ENCODE data around the gene RAC3. TPM values are rescaled to one million over a fixed set of nuclear protein-coding genes. Genes with fewer than 3 reads are reported as not detected.
A peak's percentile ranks its signal among the peaks of the same experiment; 100 is the strongest.

RAC3 gene
- total RNA-seq, 1 donor from 2014 or later, result 46.0 TPM

GRCh38 chr17:82021900-82022309 is 9.6 kb upstream of the RAC3 start:
- Mint-ChIP-seq H3K27ac (ENCODE audit: unreplicated experiment) (peak overlapping the region; percentile 38), H3K4me1 (ENCODE audit: low read depth, unreplicated experiment) (peaks cover 7% of the 10 kb centered on the region), H3K4me3 (ENCODE audit: unreplicated experiment) (peak overlapping the region; percentile 86), H3K27me3 (ENCODE audit: unreplicated experiment) (peaks cover 9% of the 10 kb centered on the region), H3K9me3 (ENCODE audit: unreplicated experiment) (peaks cover 3% of the 10 kb centered on the region), H3K36me3 (ENCODE audit: unreplicated experiment) (no peaks in the 10 kb centered on the region)
- TF ChIP-seq CTCF (IDR thresholded peaks at IDR 0.05; ENCODE audit: partially characterized antibody, unreplicated experiment), result no peak
- DNase-seq, result no peak

GRCh38 chr17:82022310-82022980 is 9.0 kb upstream of the RAC3 start, which contains the start of gene CENPX:
Gene CENPX (minus strand): TSS chr17:82022878. CDS start chr17:82022861, 17 bp downstream.
- Mint-ChIP-seq H3K4me1 (ENCODE audit: low read depth, unreplicated experiment) (peaks cover 7% of the 10 kb centered on the region), H3K27ac (ENCODE audit: unreplicated experiment) (peak within 1 kb of the TSS; percentile 38), H3K4me3 (ENCODE audit: unreplicated experiment) (peak within 1 kb of the TSS; percentile 86), H3K27me3 (ENCODE audit: unreplicated experiment) (peaks cover 9% of the 10 kb centered on the region), H3K36me3 (ENCODE audit: unreplicated experiment) (no peaks in the 10 kb centered on the region), H3K9me3 (ENCODE audit: unreplicated experiment) (peaks cover 3% of the 10 kb centered on the region)
- TF ChIP-seq CTCF (IDR thresholded peaks at IDR 0.05; ENCODE audit: partially characterized antibody, unreplicated experiment), result no peak
- DNase-seq, result no peak

- Mint-ChIP-seq H3K27me3 (ENCODE audit: unreplicated experiment) (peaks cover 9% of the 10 kb centered on the region), H3K4me1 (ENCODE audit: low read depth, unreplicated experiment) (peaks cover 8% of the 10 kb centered on the region), H3K27ac (ENCODE audit: unreplicated experiment) (peak within 1 kb of the TSS; percentile 38), H3K36me3 (ENCODE audit: unreplicated experiment) (no peaks in the 10 kb centered on the region), H3K9me3 (ENCODE audit: unreplicated experiment) (peaks cover 3% of the 10 kb centered on the region), H3K4me3 (ENCODE audit: unreplicated experiment) (peak within 1 kb of the TSS; percentile 86)
- no peak for TF ChIP-seq CTCF (IDR thresholded peaks at IDR 0.05; ENCODE audit: partially characterized antibody, unreplicated experiment)
- peak; percentile 100 for DNase-seq
Observed at GRCh38 chr17:82022981-82023446, 8.5 kb upstream of the RAC3 start, which contains the start of gene LRRC45. Gene LRRC45 (plus strand): TSS chr17:82023305. CDS start chr17:82023644, 339 bp downstream.

GRCh38 chr17:82023447-82024241 is 7.8 kb upstream of the RAC3 start:
- peak overlapping the region; percentile 82 for H3K4me3 Mint-ChIP-seq (ENCODE audit: unreplicated experiment)

More at GRCh38 chr17:82023447-82024241, 7.8 kb upstream of the RAC3 start:
- H3K27me3 Mint-ChIP-seq (ENCODE audit: unreplicated experiment), result peaks cover 6% of the 10 kb centered on the region
- H3K4me1 Mint-ChIP-seq (ENCODE audit: low read depth, unreplicated experiment), result peaks cover 8% of the 10 kb centered on the region
- peaks cover under 1% of the 10 kb centered on the region for H3K9me3 Mint-ChIP-seq (ENCODE audit: unreplicated experiment)
- no peaks in the 10 kb centered on the region for H3K36me3 Mint-ChIP-seq (ENCODE audit: unreplicated experiment)
- TF ChIP-seq CTCF (IDR thresholded peaks at IDR 0.05; ENCODE audit: partially characterized antibody, unreplicated experiment), result no peak
- peak; percentile 72 for DNase-seq
- H3K27ac Mint-ChIP-seq (ENCODE audit: unreplicated experiment), result no peak overlapping the region

Measured in glutamatergic neuron (in vitro differentiated cells).